ENCODE results near the gene DIP2B. TPM values are rescaled to one million over a fixed set of nuclear protein-coding genes. Genes with fewer than 3 reads are reported as not detected.

The DIP2B gene
- total RNA-seq, 1 experiment from 2014 or later = 26.1 TPM

DNA sequence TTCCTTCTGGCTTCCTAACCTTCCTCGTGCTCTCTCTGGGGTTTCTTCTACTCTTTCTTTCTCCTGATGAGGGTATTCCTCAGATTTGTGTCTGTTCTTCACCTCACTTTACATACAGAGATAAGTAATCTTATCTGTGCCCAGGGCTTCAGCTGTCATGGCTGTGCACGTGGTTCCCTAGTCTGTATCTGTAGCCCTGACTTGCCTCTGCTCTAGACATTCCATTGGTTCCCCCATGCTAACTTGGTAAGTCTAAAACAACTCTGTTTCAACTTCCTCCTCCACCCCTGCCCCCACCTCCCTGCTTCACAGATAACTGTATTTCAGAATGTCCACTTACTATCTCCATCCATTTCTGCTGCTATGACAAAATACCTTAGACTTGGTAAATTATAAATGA, 10.8 kb downstream of the DIP2B start (continued):
- TF ChIP-seq, protein P1, sequence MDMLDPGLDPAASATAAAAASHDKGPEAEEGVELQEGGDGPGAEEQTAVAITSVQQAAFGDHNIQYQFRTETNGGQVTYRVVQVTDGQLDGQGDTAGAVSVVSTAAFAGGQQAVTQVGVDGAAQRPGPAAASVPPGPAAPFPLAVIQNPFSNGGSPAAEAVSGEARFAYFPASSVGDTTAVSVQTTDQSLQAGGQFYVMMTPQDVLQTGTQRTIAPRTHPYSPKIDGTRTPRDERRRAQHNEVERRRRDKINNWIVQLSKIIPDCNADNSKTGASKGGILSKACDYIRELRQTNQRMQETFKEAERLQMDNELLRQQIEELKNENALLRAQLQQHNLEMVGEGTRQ (CRISPR knock-in tag; IDR thresholded peaks at IDR 0.05) = no peak
- no peak for TF ChIP-seq ZBTB43 (CRISPR knock-in tag; IDR thresholded peaks at IDR 0.05)
- no peak for TF ChIP-seq ZNF263 (CRISPR knock-in tag; IDR thresholded peaks at IDR 0.05; ENCODE audit: low read depth)
- no peak for TF ChIP-seq EMX1 (CRISPR knock-in tag; IDR thresholded peaks at IDR 0.05)
- TF ChIP-seq AFF4 (CRISPR knock-in tag; IDR thresholded peaks at IDR 0.05; ENCODE audit: borderline replicate concordance) = no peak
- no peak for TF ChIP-seq CREB1 (CRISPR knock-in tag; IDR thresholded peaks at IDR 0.05)
- no peak for TF ChIP-seq CBFB (CRISPR knock-in tag; IDR thresholded peaks at IDR 0.05; ENCODE audit: low read depth)
- TF ChIP-seq HMGA2 (CRISPR knock-in tag; IDR thresholded peaks at IDR 0.05) = no peak
- TF ChIP-seq JAZF1 (CRISPR knock-in tag; IDR thresholded peaks at IDR 0.05) = no peak
- no peak for TF ChIP-seq SOX15 (CRISPR knock-in tag; IDR thresholded peaks at IDR 0.05)
- no peak for TF ChIP-seq GTF2I (CRISPR knock-in tag; conservative IDR thresholded peaks at IDR 0.05)

- POLR2A ChIA-PET = interaction anchor here (1.5 kb wide), 1 partner anchor 9 kb away, joined by 6 read pairs; no protein-coding TSS in a partner anchor
- H3K4me1 Mint-ChIP-seq = peaks cover 3% of the 10 kb centered on the region; the same call in 1 of the 2 replicates
- no peak for ATAC-seq
Observed at GRCh38 chr12:50517421-50518048, 12.8 kb downstream of the DIP2B start.

More at GRCh38 chr12:50517421-50518048, 12.8 kb downstream of the DIP2B start:
- no peaks in the 10 kb centered on the region for H3K27me3 Mint-ChIP-seq (ENCODE audit: low read depth)
- H3K36me3 Mint-ChIP-seq = peaks cover 6% of the 10 kb centered on the region
- DNase-seq (ENCODE audit: low spot score) = no peak
- TF ChIP-seq, protein P1 (CRISPR knock-in tag; IDR thresholded peaks at IDR 0.05) = no peak
- TF ChIP-seq CDX4 (CRISPR knock-in tag; IDR thresholded peaks at IDR 0.05; ENCODE audit: borderline replicate concordance) (no peak), ZNF512 (CRISPR knock-in tag; IDR thresholded peaks at IDR 0.05; ENCODE audit: borderline replicate concordance) (no peak), NFYB (CRISPR knock-in tag; conservative IDR thresholded peaks at IDR 0.05; ENCODE audit: low read depth) (no peak), ZBTB43 (CRISPR knock-in tag; IDR thresholded peaks at IDR 0.05) (no peak), TEAD1 (CRISPR knock-in tag; IDR thresholded peaks at IDR 0.05) (no peak), PRRX2 (CRISPR knock-in tag; IDR thresholded peaks at IDR 0.05) (no peak), FOXP4 (CRISPR knock-in tag; IDR thresholded peaks at IDR 0.05) (no peak), TCF7 (CRISPR knock-in tag; IDR thresholded peaks at IDR 0.05; ENCODE audit: low read depth) (no peak), FOXJ3 (CRISPR knock-in tag; IDR thresholded peaks at IDR 0.05; ENCODE audit: borderline replicate concordance) (no peak)
- TF ChIP-seq, protein P2, sequence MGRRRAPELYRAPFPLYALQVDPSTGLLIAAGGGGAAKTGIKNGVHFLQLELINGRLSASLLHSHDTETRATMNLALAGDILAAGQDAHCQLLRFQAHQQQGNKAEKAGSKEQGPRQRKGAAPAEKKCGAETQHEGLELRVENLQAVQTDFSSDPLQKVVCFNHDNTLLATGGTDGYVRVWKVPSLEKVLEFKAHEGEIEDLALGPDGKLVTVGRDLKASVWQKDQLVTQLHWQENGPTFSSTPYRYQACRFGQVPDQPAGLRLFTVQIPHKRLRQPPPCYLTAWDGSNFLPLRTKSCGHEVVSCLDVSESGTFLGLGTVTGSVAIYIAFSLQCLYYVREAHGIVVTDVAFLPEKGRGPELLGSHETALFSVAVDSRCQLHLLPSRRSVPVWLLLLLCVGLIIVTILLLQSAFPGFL (CRISPR knock-in tag; IDR thresholded peaks at IDR 0.05; ENCODE audit: borderline replicate concordance) = no peak
- CTCF ChIA-PET = no interaction called here
- H3K4me3 Mint-ChIP-seq = no peak overlapping the region
- H3K27ac Mint-ChIP-seq = no peak overlapping the region
- H3K9me3 Mint-ChIP-seq = no peaks in the 10 kb centered on the region
